NCI-H2107 treated with DMSO at 0.1 percent for 48 hours (cell line): Measurements from ENCODE around the gene TSPAN31.
"Not testable (repeated sequence)": the region's sequence is repeated elsewhere in the genome, so short reads cannot be mapped to it uniquely, and the experiment has no call there.

ENCODE experiments used
- DNase-seq: peaks from one replicate; lab custom pipeline; 2025; ENCODE audit not compliant: unreplicated experiment; lab: John Stamatoyannopoulos, UW

Gene TSPAN31

DNA sequence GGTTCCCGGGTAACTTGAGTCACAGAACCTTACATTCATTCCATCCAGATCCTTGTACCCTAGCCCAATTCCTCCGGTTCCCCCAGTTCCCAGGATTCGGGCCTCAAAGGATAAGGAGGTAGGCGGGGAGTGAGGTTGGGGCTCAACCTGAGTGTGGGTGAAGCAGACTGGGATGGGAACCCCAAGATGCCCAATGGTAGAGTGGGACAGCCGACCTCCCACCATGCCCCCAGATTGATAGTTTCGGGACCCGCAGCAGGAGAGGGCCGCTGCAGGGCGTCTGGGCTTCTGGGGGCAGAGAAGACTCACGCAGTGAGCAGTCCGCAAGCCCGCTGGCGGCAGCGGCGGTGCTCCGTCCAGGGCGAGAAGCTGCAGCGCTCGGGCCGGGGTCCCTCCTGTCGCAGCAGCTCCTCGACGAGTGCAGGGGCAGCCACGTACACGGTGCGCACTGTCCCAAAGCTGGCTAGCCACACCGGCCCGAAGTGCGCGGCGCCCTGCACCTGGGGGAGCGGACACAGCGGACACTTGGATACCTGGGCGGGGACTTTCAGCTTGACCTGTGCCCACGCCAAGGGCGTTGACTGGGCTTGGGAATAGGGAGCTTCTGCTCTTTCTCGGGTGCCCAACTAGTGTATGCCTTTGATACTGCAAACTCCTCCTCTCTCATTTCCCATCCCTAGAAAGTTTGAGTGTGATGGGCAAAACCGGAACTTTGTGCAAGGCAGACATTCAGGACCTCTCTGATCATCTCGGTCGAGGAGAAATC lies 21.0 kb downstream of the TSPAN31 start:
- DNase-seq, result no peak

DNA sequence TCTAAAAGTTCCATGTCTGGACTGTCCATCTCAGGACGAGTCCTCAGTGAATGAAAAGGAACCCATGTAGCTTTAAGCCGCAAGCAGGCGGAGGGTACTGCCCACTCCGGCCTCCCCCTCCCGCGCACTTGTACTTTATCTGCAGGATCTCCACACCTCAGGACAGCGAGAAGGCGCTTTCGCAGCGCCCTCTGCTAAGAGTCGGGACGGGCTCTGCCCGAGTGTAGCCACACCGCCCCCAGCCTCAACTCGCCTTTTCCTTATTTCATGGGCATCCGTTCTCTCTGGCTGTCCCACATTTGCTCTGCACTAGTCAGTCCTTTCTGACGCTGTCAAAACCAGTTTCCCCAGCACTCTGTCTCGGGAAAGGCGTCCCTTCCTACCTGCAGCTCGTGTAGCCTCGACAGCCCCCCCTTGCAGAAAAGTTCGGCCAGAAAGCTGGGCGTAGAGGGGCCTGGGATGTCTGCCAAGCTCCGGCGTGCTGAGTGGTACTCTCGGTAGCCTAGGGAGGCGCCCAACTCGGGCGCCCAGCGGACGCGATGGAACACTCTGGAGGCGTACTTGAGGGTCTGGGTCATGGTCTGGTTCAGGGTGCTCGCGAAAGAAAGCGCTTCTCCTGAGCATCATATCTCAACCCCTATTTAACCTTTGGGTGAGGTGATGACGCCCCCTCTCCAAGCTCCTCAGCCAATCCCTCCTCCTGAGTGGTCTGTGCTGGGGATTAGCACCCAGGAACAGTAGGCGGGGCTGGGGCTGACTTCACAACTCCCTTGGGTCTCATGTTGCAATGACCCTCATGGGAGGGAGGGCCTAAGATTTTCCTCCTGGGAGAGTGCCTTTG lies 21.8 kb downstream of the TSPAN31 start, which contains the start of gene CYP27B1:
TSS of gene CYP27B1 (minus strand) at position 615 of the 841 bp plus-strand sequence. CDS start at position 578, 37 bp downstream.
- peak; percentile 75 for DNase-seq

GRCh38 chr12:57767305-57767698 lies 22.5 kb downstream of the TSPAN31 start:
- no peak for DNase-seq

GRCh38 chr12:57767876-57768275 lies 23.0 kb downstream of the TSPAN31 start:
- DNase-seq, result no peak

- DNase-seq, result no peak
Observed at GRCh38 chr12:57769594-57769993, 24.8 kb downstream of the TSPAN31 start.

GRCh38 chr12:57770734-57771133 lies 25.9 kb downstream of the TSPAN31 start:
- no peak for DNase-seq

DNA sequence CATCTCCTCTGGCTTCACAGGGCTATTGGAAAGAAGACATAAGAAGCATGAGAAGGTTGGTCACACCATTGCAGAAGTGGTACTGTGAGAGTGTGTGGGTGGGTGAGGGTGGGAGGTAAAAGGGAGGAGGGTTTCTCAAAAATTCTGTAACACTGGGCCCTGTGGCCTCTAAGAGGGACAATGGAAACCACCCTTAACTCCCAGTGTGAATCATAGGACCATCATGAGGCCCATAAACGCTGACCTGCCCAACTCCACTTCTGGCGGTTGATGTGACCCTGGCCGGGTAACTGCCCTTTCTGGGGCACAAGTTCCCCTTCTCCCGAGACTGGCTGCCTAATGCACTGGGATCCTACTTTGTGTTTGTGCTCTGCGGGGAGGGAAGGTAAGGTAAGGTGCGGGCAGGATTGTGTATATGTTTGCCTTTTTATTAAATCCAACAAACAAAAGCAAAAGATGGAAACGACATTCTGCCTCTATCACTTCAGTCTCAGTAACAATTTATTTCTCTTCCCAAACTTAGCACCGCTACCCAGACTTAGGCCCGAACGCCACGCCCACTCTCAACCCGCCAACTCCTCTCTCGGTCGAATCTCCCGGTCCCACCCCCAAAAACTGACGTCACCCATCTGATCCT lies 26.5 kb downstream of the TSPAN31 start:
- DNase-seq, result peak; percentile 91

DNA sequence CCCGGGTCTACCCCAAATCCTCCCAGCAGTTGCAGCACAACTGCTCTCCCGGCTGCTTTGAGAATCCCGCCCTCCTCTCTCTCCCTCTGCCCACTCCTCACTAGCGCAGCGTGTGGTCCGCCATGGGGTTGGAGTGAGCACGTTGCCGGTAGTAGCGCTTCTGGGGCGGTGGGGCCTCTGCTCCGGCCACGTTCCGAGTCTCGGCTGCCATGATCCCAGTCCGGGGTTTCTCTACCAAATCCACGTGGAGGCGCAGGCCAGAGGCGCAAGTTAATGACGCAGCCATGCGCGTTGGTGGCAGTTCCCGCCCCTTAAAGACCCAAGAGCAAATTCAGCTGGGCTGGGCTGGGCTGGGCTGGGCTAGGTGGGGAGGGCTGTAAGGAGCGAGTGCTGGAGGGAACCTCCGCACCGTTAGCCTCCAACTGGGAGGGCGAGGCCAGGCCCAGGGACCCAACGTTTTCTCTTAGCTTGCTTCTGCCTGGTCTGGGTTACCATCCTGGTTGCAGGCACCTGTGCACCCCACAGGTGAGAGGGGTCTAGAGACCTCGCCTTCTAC lies 27.1 kb downstream of the TSPAN31 start, which contains the start of gene METTL1:
TSS of gene METTL1 (minus strand) at position 233 of the 556 bp plus-strand sequence. CDS start at position 211, 22 bp downstream.
- peak; percentile 91 for DNase-seq

- no peak for DNase-seq
Observed at GRCh38 chr12:57772429-57773322, 27.8 kb downstream of the TSPAN31 start, which contains the start of gene EEF1AKMT3. TSS of gene EEF1AKMT3 (plus strand) at chr12:57772614. CDS start at chr12:57772725, 111 bp downstream.

DNA sequence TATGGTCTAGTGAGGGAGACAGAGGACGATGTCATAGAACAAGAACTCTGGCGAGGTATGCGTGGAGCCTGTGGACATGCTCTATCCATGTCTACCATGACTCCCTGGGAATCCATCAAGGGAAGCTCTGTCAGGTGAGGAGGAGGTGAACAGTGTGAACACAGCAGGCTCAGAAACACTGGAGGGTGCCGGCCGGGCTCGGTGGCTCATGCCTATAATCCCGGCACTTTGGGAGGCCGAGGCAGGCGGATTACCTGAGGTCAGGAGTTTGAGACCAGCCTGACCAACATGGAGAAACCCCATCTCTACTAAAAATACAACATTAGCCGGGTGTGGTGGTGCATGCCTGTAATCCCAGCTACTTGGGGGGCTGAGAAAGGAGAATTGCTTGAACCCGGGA lies 29.8 kb downstream of the TSPAN31 start:
- not testable (repeated sequence) for DNase-seq

- DNase-seq, result no peak
Observed at GRCh38 chr12:57775044-57775443, 30.2 kb downstream of the TSPAN31 start.

- no peak for DNase-seq
Observed at GRCh38 chr12:57775563-57776246, 30.9 kb downstream of the TSPAN31 start.

- no peak for DNase-seq
Observed at GRCh38 chr12:57776247-57776587, 31.4 kb downstream of the TSPAN31 start.

DNA sequence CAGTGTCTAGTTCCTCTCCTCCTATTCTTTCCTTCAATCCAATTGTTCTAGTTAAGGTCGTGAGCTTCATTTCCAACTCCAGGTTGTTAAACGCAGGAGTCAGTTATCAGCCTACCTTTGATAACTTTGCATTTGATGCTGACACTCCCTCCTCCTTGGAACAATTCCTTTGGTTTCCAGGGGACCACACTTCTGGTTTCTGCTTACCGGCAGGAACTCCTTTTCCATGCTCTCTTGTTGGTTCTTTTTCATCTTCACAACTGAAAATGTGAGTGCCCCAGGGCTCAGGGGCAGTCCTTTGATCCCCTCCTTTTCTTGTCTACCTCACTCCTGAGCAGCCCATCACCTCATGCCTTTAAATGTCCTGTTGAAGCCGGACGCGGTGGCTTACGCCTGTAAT lies 32.5 kb downstream of the TSPAN31 start:
- no peak for DNase-seq

DNA sequence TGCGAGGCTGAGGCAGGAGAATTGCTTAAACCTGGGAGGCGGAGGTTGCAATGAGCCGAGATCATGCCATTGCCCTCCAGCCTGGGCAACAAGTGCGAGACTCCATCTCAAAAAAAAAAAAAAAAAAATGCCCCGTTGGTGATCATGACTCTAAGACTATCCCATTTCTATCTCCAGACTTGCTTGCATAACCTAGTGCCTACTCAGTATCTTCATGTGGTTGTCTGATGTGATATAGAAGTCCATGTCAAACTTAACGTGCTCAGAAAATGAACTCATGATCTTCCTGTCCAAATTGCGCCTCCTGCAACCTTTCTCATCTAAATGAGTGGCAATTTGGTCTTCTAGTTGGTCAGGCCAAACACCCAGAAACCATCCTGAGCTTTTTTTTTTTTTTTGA lies 33.1 kb downstream of the TSPAN31 start:
- no peak for DNase-seq

GRCh38 chr12:57779736-57780135 lies 34.9 kb downstream of the TSPAN31 start:
- no peak for DNase-seq

- DNase-seq, result no peak
Observed at GRCh38 chr12:57780284-57780897, 35.6 kb downstream of the TSPAN31 start.

DNA sequence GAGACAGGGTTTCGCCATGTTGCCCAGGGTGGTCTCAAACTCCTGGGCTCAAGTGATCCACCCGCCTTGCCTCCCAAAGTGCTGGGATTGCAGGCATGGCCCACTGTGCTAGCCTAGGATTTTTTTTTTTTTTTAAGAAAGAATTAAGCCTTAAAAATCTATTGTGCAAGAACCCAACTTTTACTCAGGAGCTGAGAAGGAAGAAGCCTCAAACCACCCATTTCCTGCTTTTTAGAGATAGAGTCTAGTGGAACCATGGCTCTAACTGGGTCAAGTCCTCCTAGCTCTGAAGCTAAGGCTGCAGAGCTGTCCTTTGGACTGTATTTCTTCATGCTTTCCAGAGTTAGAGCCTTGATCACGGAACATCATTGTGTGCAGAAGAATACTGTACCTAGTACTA lies 36.4 kb downstream of the TSPAN31 start:
- no peak for DNase-seq

GRCh38 chr12:57781801-57782200 lies 37.0 kb downstream of the TSPAN31 start:
- DNase-seq, result no peak
